ENCODE measurements around the gene LIN28B.

DNA sequence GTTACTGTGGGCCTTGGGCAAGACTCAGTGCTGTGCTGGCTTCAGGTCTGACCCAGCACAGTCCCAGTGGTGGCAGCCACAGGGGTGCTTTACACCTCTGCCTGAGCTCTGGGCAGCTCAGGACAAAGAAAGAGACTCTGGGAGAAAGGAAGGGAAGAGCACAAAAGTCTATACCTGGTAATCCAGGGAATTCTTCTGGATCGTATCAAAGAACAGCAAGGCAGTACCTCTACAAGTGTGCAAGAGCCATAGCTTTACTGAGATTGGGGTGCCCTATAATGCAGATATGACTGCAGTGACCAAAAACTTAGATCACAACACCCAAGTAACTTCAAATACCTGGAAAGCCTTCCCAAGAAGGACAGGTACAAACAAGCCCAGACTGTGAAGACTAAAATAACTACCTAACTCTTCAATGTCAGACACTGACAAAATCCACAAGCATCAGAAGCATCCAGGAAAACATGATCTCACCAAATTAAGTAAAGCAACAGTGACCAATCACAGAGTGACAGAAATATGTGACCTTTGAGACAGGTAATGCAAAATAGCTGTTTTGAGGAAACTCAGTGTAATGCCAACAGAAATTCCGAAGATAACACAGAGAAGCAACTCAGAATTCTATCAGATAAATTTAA, 47.9 kb upstream of the LIN28B start:
- TF ChIP-seq, protein P1, sequence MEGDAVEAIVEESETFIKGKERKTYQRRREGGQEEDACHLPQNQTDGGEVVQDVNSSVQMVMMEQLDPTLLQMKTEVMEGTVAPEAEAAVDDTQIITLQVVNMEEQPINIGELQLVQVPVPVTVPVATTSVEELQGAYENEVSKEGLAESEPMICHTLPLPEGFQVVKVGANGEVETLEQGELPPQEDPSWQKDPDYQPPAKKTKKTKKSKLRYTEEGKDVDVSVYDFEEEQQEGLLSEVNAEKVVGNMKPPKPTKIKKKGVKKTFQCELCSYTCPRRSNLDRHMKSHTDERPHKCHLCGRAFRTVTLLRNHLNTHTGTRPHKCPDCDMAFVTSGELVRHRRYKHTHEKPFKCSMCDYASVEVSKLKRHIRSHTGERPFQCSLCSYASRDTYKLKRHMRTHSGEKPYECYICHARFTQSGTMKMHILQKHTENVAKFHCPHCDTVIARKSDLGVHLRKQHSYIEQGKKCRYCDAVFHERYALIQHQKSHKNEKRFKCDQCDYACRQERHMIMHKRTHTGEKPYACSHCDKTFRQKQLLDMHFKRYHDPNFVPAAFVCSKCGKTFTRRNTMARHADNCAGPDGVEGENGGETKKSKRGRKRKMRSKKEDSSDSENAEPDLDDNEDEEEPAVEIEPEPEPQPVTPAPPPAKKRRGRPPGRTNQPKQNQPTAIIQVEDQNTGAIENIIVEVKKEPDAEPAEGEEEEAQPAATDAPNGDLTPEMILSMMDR (IDR thresholded peaks at IDR 0.05), result no peak
- TF ChIP-seq HOXB5 (CRISPR knock-in tag; IDR thresholded peaks at IDR 0.05) (no peak), NFE2L2 (conservative IDR thresholded peaks at IDR 0.05; ENCODE audit: low read length) (no peak), RFX5 (IDR thresholded peaks at IDR 0.05) (no peak), KDM5A (IDR thresholded peaks at IDR 0.05) (no peak), POLR2A (IDR thresholded peaks at IDR 0.05; ENCODE audit: low read length) (no peak), RCOR1 (IDR thresholded peaks at IDR 0.05; ENCODE audit: low read depth, low read length) (no peak), ZC3H11A (IDR thresholded peaks at IDR 0.05) (no peak), KDM1A (IDR thresholded peaks at IDR 0.05; ENCODE audit: low read depth) (no peak), RNF2 (IDR thresholded peaks at IDR 0.05; ENCODE audit: borderline replicate concordance, low read depth) (no peak)
- TF ChIP-seq, protein P2, sequence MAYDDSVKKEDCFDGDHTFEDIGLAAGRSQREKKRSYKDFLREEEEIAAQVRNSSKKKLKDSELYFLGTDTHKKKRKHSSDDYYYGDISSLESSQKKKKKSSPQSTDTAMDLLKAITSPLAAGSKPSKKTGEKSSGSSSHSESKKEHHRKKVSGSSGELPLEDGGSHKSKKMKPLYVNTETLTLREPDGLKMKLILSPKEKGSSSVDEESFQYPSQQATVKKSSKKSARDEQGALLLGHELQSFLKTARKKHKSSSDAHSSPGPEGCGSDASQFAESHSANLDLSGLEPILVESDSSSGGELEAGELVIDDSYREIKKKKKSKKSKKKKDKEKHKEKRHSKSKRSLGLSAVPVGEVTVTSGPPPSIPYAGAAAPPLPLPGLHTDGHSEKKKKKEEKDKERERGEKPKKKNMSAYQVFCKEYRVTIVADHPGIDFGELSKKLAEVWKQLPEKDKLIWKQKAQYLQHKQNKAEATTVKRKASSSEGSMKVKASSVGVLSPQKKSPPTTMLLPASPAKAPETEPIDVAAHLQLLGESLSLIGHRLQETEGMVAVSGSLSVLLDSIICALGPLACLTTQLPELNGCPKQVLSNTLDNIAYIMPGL (CRISPR knock-in tag; IDR thresholded peaks at IDR 0.05; ENCODE audit: borderline replicate concordance), result no peak
